ENCODE results near the gene RAB1B.
"Not testable (repeated sequence)": the region's sequence is repeated elsewhere in the genome, so short reads cannot be mapped to it uniquely, and the experiment has no call there.

The RAB1B gene

GRCh38 chr11:66299186-66299585 lies 30.7 kb downstream of the RAB1B start:
- no peak for DNase-seq (ENCODE audit: low spot score in 2 of 2)
- H3K4me3 ChIP-seq: no peak overlapping the region
- in situ Hi-C loops (cut with MboI; ENCODE audit: low sequenced_read_pairs): no loop called here
- H3K9me3 ChIP-seq: no peaks in the 10 kb centered on the region
- no peaks in the 10 kb centered on the region for H3K36me3 ChIP-seq (replicated peaks)
- no peaks in the 10 kb centered on the region for H3K4me1 ChIP-seq
- no peaks in the 10 kb centered on the region for H3K27me3 ChIP-seq (ENCODE audit: low read depth)

GRCh38 chr11:66302656-66303055 lies 34.2 kb downstream of the RAB1B start:
- H3K9me3 ChIP-seq: no peaks in the 10 kb centered on the region
- H3K4me3 ChIP-seq: no peak overlapping the region
- H3K27me3 ChIP-seq (ENCODE audit: low read depth): no peaks in the 10 kb centered on the region
- DNase-seq (ENCODE audit: low spot score in 2 of 2): no peak
- H3K36me3 ChIP-seq (replicated peaks): no peaks in the 10 kb centered on the region
- H3K4me1 ChIP-seq: no peaks in the 10 kb centered on the region
- in situ Hi-C loops (cut with MboI; ENCODE audit: low sequenced_read_pairs): no loop called here

GRCh38 chr11:66309475-66309874 lies 41.0 kb downstream of the RAB1B start:
- H3K4me3 ChIP-seq: no peak overlapping the region

GRCh38 chr11:66310324-66310723 lies 41.9 kb downstream of the RAB1B start:
- no peaks in the 10 kb centered on the region for H3K9me3 ChIP-seq
- no peak for DNase-seq (ENCODE audit: low spot score in 2 of 2)
- no peak overlapping the region for H3K4me3 ChIP-seq
- H3K27me3 ChIP-seq (ENCODE audit: low read depth): no peaks in the 10 kb centered on the region
- H3K4me1 ChIP-seq: peaks cover 8% of the 10 kb centered on the region
- no peaks in the 10 kb centered on the region for H3K36me3 ChIP-seq (replicated peaks)
- in situ Hi-C loops (cut with MboI; ENCODE audit: low sequenced_read_pairs): no loop called here

More at GRCh38 chr11:66309475-66309874, 41.0 kb downstream of the RAB1B start:
- in situ Hi-C loops (cut with MboI; ENCODE audit: low sequenced_read_pairs): no loop called here
- Histone ChIP-seq H3K9me3 (no peaks in the 10 kb centered on the region), H3K36me3 (replicated peaks) (no peaks in the 10 kb centered on the region), H3K4me1 (peaks cover 8% of the 10 kb centered on the region), H3K27me3 (ENCODE audit: low read depth) (no peaks in the 10 kb centered on the region)
- no peak for DNase-seq (ENCODE audit: low spot score in 2 of 2)

GRCh38 chr11:66310803-66311440 lies 42.5 kb downstream of the RAB1B start:
- DNase-seq (ENCODE audit: low spot score in 2 of 2); H3K36me3 ChIP-seq (replicated peaks); H3K4me1 ChIP-seq; H3K9me3 ChIP-seq; in situ Hi-C loops (cut with MboI; ENCODE audit: low sequenced_read_pairs); H3K27me3 ChIP-seq (ENCODE audit: low read depth); H3K4me3 ChIP-seq: not testable (repeated sequence)

- in situ Hi-C loops (cut with MboI; ENCODE audit: low sequenced_read_pairs): no loop called here
- H3K27me3 ChIP-seq (ENCODE audit: low read depth): no peaks in the 10 kb centered on the region
- H3K4me1 ChIP-seq: peaks cover 8% of the 10 kb centered on the region
- peak overlapping the region; percentile 47 for H3K4me3 ChIP-seq
- DNase-seq (ENCODE audit: low spot score in 2 of 2): no peak
- no peaks in the 10 kb centered on the region for H3K36me3 ChIP-seq (replicated peaks)
- no peaks in the 10 kb centered on the region for H3K9me3 ChIP-seq
Observed at GRCh38 chr11:66311470-66311964, 43.1 kb downstream of the RAB1B start.

GRCh38 chr11:66311965-66312548 lies 43.6 kb downstream of the RAB1B start:
- in situ Hi-C loops (cut with MboI; ENCODE audit: low sequenced_read_pairs): no loop called here
- DNase-seq (ENCODE audit: low spot score in 2 of 2): peak; percentile 92 to 96
- Histone ChIP-seq H3K9me3 (no peaks in the 10 kb centered on the region), H3K4me1 (peaks cover 8% of the 10 kb centered on the region), H3K36me3 (replicated peaks) (no peaks in the 10 kb centered on the region), H3K4me3 (peak overlapping the region; percentile 47), H3K27me3 (ENCODE audit: low read depth) (no peaks in the 10 kb centered on the region)

- H3K4me3 ChIP-seq: peak overlapping the region; percentile 47
- DNase-seq (ENCODE audit: low spot score in 2 of 2): peak; percentile 94 to 100
- peaks cover 8% of the 10 kb centered on the region for H3K4me1 ChIP-seq
- no peaks in the 10 kb centered on the region for H3K27me3 ChIP-seq (ENCODE audit: low read depth)
- no peaks in the 10 kb centered on the region for H3K9me3 ChIP-seq
- H3K36me3 ChIP-seq (replicated peaks): no peaks in the 10 kb centered on the region
- in situ Hi-C loops (cut with MboI; ENCODE audit: low sequenced_read_pairs): no loop called here
Observed at GRCh38 chr11:66312549-66313320, 44.3 kb downstream of the RAB1B start.

- in situ Hi-C loops (cut with MboI; ENCODE audit: low sequenced_read_pairs): no loop called here
- Histone ChIP-seq H3K27me3 (ENCODE audit: low read depth) (no peaks in the 10 kb centered on the region), H3K36me3 (replicated peaks) (no peaks in the 10 kb centered on the region), H3K9me3 (no peaks in the 10 kb centered on the region), H3K4me3 (peak overlapping the region; percentile 7), H3K4me1 (peaks cover 8% of the 10 kb centered on the region)
- DNase-seq (ENCODE audit: low spot score in 2 of 2): no peak
Observed at GRCh38 chr11:66313321-66314185, 45.1 kb downstream of the RAB1B start.

- no peaks in the 10 kb centered on the region; the same call in 1 of the 2 replicates for H3K9me3 ChIP-seq
- H3K4me3 ChIP-seq: no peak overlapping the region
- no peaks in the 10 kb centered on the region for H3K27me3 ChIP-seq (ENCODE audit: low read depth)
- no peaks in the 10 kb centered on the region for H3K36me3 ChIP-seq (replicated peaks)
- in situ Hi-C loops (cut with MboI; ENCODE audit: low sequenced_read_pairs): no loop called here
- peaks cover 8% of the 10 kb centered on the region for H3K4me1 ChIP-seq
- no peak for DNase-seq (ENCODE audit: low spot score in 2 of 2)
Observed at GRCh38 chr11:66314186-66314501, 45.7 kb downstream of the RAB1B start.

- H3K4me3 ChIP-seq: no peak overlapping the region
- no peaks in the 10 kb centered on the region; the same call in 1 of the 2 replicates for H3K9me3 ChIP-seq
- no peak for DNase-seq (ENCODE audit: low spot score in 2 of 2)
- H3K36me3 ChIP-seq (replicated peaks): no peaks in the 10 kb centered on the region
- H3K4me1 ChIP-seq: peaks cover 8% of the 10 kb centered on the region
- in situ Hi-C loops (cut with MboI; ENCODE audit: low sequenced_read_pairs): no loop called here
- no peaks in the 10 kb centered on the region for H3K27me3 ChIP-seq (ENCODE audit: low read depth)
Observed at GRCh38 chr11:66314561-66315497, 46.4 kb downstream of the RAB1B start.

GRCh38 chr11:66315498-66315885 lies 47.1 kb downstream of the RAB1B start:
- no peaks in the 10 kb centered on the region for H3K27me3 ChIP-seq (ENCODE audit: low read depth)
- no peak for DNase-seq (ENCODE audit: low spot score in 2 of 2)
- no peak overlapping the region for H3K4me3 ChIP-seq
- H3K9me3 ChIP-seq: no peaks in the 10 kb centered on the region; the same call in 1 of the 2 replicates
- H3K4me1 ChIP-seq: peaks cover 8% of the 10 kb centered on the region
- no peaks in the 10 kb centered on the region for H3K36me3 ChIP-seq (replicated peaks)
- in situ Hi-C loops (cut with MboI; ENCODE audit: low sequenced_read_pairs): no loop called here
